ENCODE data around the gene SLC47A1. TPM values are rescaled to one million over a fixed set of nuclear protein-coding genes. Genes with fewer than 3 reads are reported as not detected.

The SLC47A1 gene
- total and polyA plus RNA-seq, 2 of the 13 experiments (the other 11 are each of a cell fraction or from before 2014, with no cell fraction given) = 42.1 to 67.5 TPM

DNA sequence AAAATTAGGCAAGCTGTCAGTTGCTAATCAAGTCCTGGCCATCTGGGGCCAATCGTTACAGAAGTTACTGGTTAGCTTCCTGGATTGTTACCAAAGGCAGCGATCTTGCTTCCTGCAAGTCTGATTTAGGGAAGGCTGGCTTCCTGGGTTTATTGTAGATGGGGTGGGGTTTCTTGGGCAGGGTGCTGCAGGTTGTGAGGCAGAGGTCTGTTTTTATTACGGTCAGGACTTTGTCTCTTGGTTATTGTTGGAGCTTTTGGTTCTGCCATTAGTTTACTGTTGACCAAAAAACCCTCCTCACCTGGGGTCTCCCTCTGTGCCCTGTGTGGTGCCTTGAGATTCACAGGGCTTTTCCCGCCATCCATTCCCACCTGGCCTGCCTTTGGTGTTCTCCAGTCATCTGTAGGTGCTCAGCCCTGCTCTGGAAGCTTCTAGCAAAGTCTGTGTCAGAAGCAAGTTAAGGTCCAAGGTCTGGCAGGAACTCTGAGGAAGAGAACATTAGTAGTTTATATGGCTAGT lies 36.9 kb downstream of the SLC47A1 start (continued):
- TF ChIP-seq SETDB1 (CRISPR knock-in tag; IDR thresholded peaks at IDR 0.05; ENCODE audit: borderline replicate concordance) (no peak), NRL (CRISPR knock-in tag; IDR thresholded peaks at IDR 0.05; ENCODE audit: borderline replicate concordance) (no peak)

DNA sequence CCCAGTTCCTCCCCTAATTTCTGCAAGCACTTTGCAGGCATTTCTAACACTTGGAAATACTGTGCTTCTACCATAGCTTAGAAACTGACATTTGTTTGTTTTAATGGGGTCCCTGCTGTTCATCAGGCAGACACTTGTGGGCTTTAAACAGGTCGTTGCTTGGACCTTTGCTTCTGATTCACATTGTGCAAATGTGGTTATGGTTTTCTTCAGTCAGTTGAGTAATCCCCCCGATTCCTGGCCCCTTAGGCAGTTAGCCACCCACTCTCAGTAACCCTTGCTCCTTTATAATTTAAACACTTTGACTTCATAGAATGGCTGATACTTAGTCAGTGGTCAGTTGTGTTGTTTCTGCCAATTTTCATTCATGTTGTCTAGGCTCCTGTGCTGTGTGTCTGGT lies 39.4 kb downstream of the SLC47A1 start:
- 69% methylated on average over 2 of the region's 2 CpGs for WGBS (ENCODE audit: low lambda C conversion rate)
- POLR2A ChIA-PET = no interaction called here

More for the DNA sequence above, 39.4 kb downstream of the SLC47A1 start:
- H4K20me1 ChIP-seq (ENCODE audit: insufficient read depth, low read length) = no peaks in the 10 kb centered on the region
- no peak overlapping the region for H3K27ac ChIP-seq (ENCODE audit: extremely low read length, insufficient read depth, low read length)
- no TSS peak for BruUV-seq (replicated peaks)
- peaks cover 3 to 51% of the 10 kb centered on the region in 2 experiments; a peak in 4 of 5 replicates for H3K36me3 ChIP-seq (replicated peaks in 1 of 2; ENCODE audit: control insufficient read depth in 1 of 2, insufficient read depth in 2 of 2, low read length in 2 of 2)
- no peaks in the 10 kb centered on the region for H3K4me1 ChIP-seq (ENCODE audit: insufficient read depth, low read length)
- no peak for TF ChIP-seq ZFP82 (CRISPR knock-in tag; IDR thresholded peaks at IDR 0.05; ENCODE audit: borderline replicate concordance)
- TF ChIP-seq, protein P1, sequence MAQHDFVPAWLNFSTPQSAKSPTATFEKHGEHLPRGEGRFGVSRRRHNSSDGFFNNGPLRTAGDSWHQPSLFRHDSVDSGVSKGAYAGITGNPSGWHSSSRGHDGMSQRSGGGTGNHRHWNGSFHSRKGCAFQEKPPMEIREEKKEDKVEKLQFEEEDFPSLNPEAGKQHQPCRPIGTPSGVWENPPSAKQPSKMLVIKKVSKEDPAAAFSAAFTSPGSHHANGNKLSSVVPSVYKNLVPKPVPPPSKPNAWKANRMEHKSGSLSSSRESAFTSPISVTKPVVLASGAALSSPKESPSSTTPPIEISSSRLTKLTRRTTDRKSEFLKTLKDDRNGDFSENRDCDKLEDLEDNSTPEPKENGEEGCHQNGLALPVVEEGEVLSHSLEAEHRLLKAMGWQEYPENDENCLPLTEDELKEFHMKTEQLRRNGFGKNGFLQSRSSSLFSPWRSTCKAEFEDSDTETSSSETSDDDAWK (CRISPR knock-in tag; IDR thresholded peaks at IDR 0.05) = no peak
- TF ChIP-seq RFX5 (IDR thresholded peaks at IDR 0.05; ENCODE audit: low read depth, low read length) = no peak
- no peak for TF ChIP-seq GATAD1 (CRISPR knock-in tag; IDR thresholded peaks at IDR 0.05)
- TF ChIP-seq, protein P2, sequence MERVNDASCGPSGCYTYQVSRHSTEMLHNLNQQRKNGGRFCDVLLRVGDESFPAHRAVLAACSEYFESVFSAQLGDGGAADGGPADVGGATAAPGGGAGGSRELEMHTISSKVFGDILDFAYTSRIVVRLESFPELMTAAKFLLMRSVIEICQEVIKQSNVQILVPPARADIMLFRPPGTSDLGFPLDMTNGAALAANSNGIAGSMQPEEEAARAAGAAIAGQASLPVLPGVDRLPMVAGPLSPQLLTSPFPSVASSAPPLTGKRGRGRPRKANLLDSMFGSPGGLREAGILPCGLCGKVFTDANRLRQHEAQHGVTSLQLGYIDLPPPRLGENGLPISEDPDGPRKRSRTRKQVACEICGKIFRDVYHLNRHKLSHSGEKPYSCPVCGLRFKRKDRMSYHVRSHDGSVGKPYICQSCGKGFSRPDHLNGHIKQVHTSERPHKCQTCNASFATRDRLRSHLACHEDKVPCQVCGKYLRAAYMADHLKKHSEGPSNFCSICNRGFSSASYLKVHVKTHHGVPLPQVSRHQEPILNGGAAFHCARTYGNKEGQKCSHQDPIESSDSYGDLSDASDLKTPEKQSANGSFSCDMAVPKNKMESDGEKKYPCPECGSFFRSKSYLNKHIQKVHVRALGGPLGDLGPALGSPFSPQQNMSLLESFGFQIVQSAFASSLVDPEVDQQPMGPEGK (CRISPR knock-in tag; IDR thresholded peaks at IDR 0.05) = no peak
- no peak for TF ChIP-seq ZNF263 (CRISPR knock-in tag; IDR thresholded peaks at IDR 0.05)
- TF ChIP-seq, protein P3, sequence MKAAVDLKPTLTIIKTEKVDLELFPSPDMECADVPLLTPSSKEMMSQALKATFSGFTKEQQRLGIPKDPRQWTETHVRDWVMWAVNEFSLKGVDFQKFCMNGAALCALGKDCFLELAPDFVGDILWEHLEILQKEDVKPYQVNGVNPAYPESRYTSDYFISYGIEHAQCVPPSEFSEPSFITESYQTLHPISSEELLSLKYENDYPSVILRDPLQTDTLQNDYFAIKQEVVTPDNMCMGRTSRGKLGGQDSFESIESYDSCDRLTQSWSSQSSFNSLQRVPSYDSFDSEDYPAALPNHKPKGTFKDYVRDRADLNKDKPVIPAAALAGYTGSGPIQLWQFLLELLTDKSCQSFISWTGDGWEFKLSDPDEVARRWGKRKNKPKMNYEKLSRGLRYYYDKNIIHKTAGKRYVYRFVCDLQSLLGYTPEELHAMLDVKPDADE (CRISPR knock-in tag; IDR thresholded peaks at IDR 0.05) = no peak
- TF ChIP-seq SNRNP70 (IDR thresholded peaks at IDR 0.05; ENCODE audit: low read depth, low read length) = no peak
- TF ChIP-seq NFIB (CRISPR knock-in tag; IDR thresholded peaks at IDR 0.05; ENCODE audit: borderline replicate concordance) = no peak
- TF ChIP-seq ZNF605 (CRISPR knock-in tag; IDR thresholded peaks at IDR 0.05) = no peak
- intact Hi-C loops (cut with micrococcal nuclease; ENCODE audit: unreplicated experiment) = no loop called here
- H3K9ac ChIP-seq (ENCODE audit: insufficient read depth, low read depth, low read length) = no peak overlapping the region
- no peaks in the 10 kb centered on the region for H3K9me3 ChIP-seq (ENCODE audit: low read length)
- DNase-seq (ENCODE audit: low spot score) (no peak), FAIRE-seq (no peak), ATAC-seq (no peak)
- H3K27me3 ChIP-seq (ENCODE audit: control insufficient read depth in 1 of 2, insufficient read depth in 2 of 2, low read length in 2 of 2) = no peaks in the 10 kb centered on the region
- H3K4me2 ChIP-seq (ENCODE audit: low read depth, low read length) = no peak overlapping the region
- CTCF ChIA-PET (ENCODE audit: low intra/inter-chr PET ratio, low total read pairs) = no interaction called here
- no peaks in the 10 kb centered on the region for H3K79me2 ChIP-seq (ENCODE audit: insufficient read depth, low read length)
- H3K4me3 ChIP-seq (replicated peaks in 1 of 3; ENCODE audit: insufficient read depth in 1 of 3, low read depth in 2 of 3, low read length in 3 of 3) = no peak overlapping the region
- in situ Hi-C loops (cut with HindIII; ENCODE audit: extremely low pct_ligation_motif_present, low pct_unique_long_range_greater_than_20kb) = no loop called here
- H2AFZ ChIP-seq (ENCODE audit: low read length) = no peak overlapping the region
